K562 (cell line): ENCODE measurements around the gene COL25A1. TPM values are rescaled to one million over a fixed set of nuclear protein-coding genes. Genes with fewer than 3 reads are reported as not detected.

Experiments
- ESRRB ChIP-seq: fragments of 250-450 bp; sonication (Bioruptor Pico); IDR thresholded peaks from 2 replicates; pipeline ENCODE4 v1.5.0; 2020; ENCODE audit warnings: mild to moderate bottlenecking, moderate library complexity, borderline replicate concordance
- FIP1L1 ChIP-seq: fragments of 200-400 bp; formaldehyde crosslinking; IDR thresholded peaks from 2 replicates; pipeline ENCODE4 v1.6.1; 2018; ENCODE audit warnings: mild to moderate bottlenecking, low read depth, low read length; ENCODE audit not compliant: poor library complexity, severe bottlenecking
- FOXA3 ChIP-seq, 2 experiments: fragments of 450-650 bp in 1 of 2; sonication (generic) in 1 of 2; formaldehyde crosslinking; IDR thresholded peaks in 1 of 2; conservative IDR thresholded peaks in 1 of 2; 2 replicates each; pipeline versions ENCODE4 v1.4.0 to v1.8.0; 2020 to 2022; ENCODE audit warnings: mild to moderate bottlenecking in 2 of 2, missing genetic modification reagents in 1 of 2
- FOXP4 ChIP-seq: sonication (generic); formaldehyde crosslinking; IDR thresholded peaks from 2 replicates; pipeline ENCODE4 v1.8.0; 2022; ENCODE audit warnings: mild to moderate bottlenecking, missing genetic modification reagents, borderline replicate concordance
- GATAD2A ChIP-seq: fragments of 450-650 bp; IDR thresholded peaks from 2 replicates; pipeline ENCODE4 v1.6.1; 2017
- HLTF ChIP-seq: fragments of 450-650 bp; IDR thresholded peaks from 2 replicates; pipeline ENCODE4 v1.6.1; 2016
- IFI16 ChIP-seq: fragments of 250-450 bp; sonication (Bioruptor Pico); IDR thresholded peaks from 2 replicates; pipeline ENCODE4 v2.1.2; 2022; ENCODE audit warnings: mild to moderate bottlenecking, inconsistent platforms
- MYBL2 ChIP-seq, 2 experiments: fragments of 450-650 bp in 1 of 2; sonication (generic) in 1 of 2; formaldehyde crosslinking in 1 of 2; IDR thresholded peaks; 2 replicates each; pipeline versions ENCODE4 v1.6.1 to v1.8.1; 2017 to 2022; ENCODE audit warnings: borderline replicate concordance in 1 of 2, inconsistent platforms in 1 of 2, low read depth in 1 of 2, mild to moderate bottlenecking in 1 of 2, missing genetic modification reagents in 1 of 2, moderate library complexity in 1 of 2
- NFE2 ChIP-seq: IDR thresholded peaks from 2 replicates; pipeline ENCODE4 v1.6.1; 2014; ENCODE audit warnings: antibody characterized with exemption, low read depth
- NR0B1 ChIP-seq: fragments of 450-650 bp; IDR thresholded peaks from one replicate; pipeline ENCODE4 v1.6.1; 2018; ENCODE audit warnings: mild to moderate bottlenecking, moderate library complexity; ENCODE audit not compliant: partially characterized antibody
- SAP30 ChIP-seq: fragments of 200-600 bp; sonication (generic); IDR thresholded peaks from 2 replicates; pipeline ENCODE4 v1.6.1; 2012; ENCODE audit warnings: borderline replicate concordance, low read depth, mild to moderate bottlenecking, moderate library complexity, low read length, control low read depth, inconsistent platforms; ENCODE audit not compliant: insufficient read depth, poor library complexity, severe bottlenecking
- SIX5 ChIP-seq, 2 experiments: IDR thresholded peaks; 2 replicates each; pipeline ENCODE4 v1.6.1; 2011; ENCODE audit warnings: low read length in 2 of 2, borderline replicate concordance in 1 of 2, low read depth in 1 of 2, mild to moderate bottlenecking in 1 of 2, moderate library complexity in 1 of 2; ENCODE audit not compliant: insufficient read depth in 1 of 2
- TEAD4 ChIP-seq, 2 experiments: sonication (generic) in 1 of 2; formaldehyde crosslinking in 1 of 2; IDR thresholded peaks; 2 replicates each; pipeline versions ENCODE4 v1.6.1 to v1.8.0; 2012 to 2022; ENCODE audit warnings: borderline replicate concordance in 1 of 2, inconsistent platforms in 1 of 2, low read length in 1 of 2, mild to moderate bottlenecking in 1 of 2, missing genetic modification reagents in 1 of 2
- TFAP4 ChIP-seq: sonication (generic); formaldehyde crosslinking; IDR thresholded peaks from 2 replicates; pipeline ENCODE4 v1.8.0; 2022; ENCODE audit warnings: missing genetic modification reagents, mild to moderate bottlenecking, moderate library complexity, borderline replicate concordance
- TFE3 ChIP-seq: fragments of 450-650 bp; formaldehyde crosslinking; IDR thresholded peaks from 2 replicates; pipeline ENCODE4 v1.4.0; 2020; ENCODE audit warnings: mild to moderate bottlenecking, mixed read lengths
- ZFP36 ChIP-seq: fragments of 150-350 bp; IDR thresholded peaks from 2 replicates; pipeline ENCODE4 v1.6.1; 2018; ENCODE audit warnings: low read length, low read depth; ENCODE audit not compliant: partially characterized antibody
- ZNF124 ChIP-seq: sonication (generic); formaldehyde crosslinking; IDR thresholded peaks from 2 replicates; pipeline ENCODE4 v1.8.1; 2022; ENCODE audit warnings: missing genetic modification reagents
- ZNF239 ChIP-seq: fragments of 250-450 bp; sonication (Bioruptor Pico); IDR thresholded peaks from 2 replicates; pipeline ENCODE4 v1.4.0; 2020; ENCODE audit warnings: mild to moderate bottlenecking
- ZNF449 ChIP-seq: fragments of 250-450 bp; sonication (Bioruptor Pico); IDR thresholded peaks from 2 replicates; pipeline ENCODE4 v1.8.0; 2022; ENCODE audit warnings: moderate library complexity, mild to moderate bottlenecking, inconsistent platforms
- polyA plus RNA-seq, 8 experiments: library from polyadenylated mRNA; depleted of rRNA in 4 of 8; stranded (reverse) in 5 of 8; unstranded in 3 of 8; fragments of >200 nt; fragmentation: Nextera tagmentation in 2 of 8; fragmentation: Illumina TruSeq in 1 of 8; extraction: Ambion mirVana in 2 of 8; extraction: Trizol in 1 of 8; gene quantifications; 2 replicates each; pipeline versions ENCODE4 v1.2.1 to v1.2.3, GENCODE V29; 2011 to 2014; ENCODE audit warnings: inconsistent platforms in 1 of 8, missing spikeins in 1 of 8
- total RNA-seq, 7 experiments: library from RNA; depleted of rRNA in 6 of 7; stranded (reverse); fragments of >200 nt in 6 of 7; fragmentation: Illumina TruSeq in 2 of 7; extraction: Trizol in 2 of 7; gene quantifications; 2 replicates each; pipeline versions ENCODE4 v1.2.1 to v1.2.3, GENCODE V29; 2011 to 2021; ENCODE audit warnings: low replicate concordance in 1 of 7

The COL25A1 gene
- total and polyA plus RNA-seq, 9 of the 15 experiments (the other 6 are each of a cell fraction or from before 2014, with no cell fraction given), result 0.03 to 0.62 (median 0.27) TPM

- no peak for TF ChIP-seq ZNF449 (CRISPR knock-in tag)
- TF ChIP-seq ZNF124 (CRISPR knock-in tag), result no peak
- no peak for TF ChIP-seq FIP1L1
- no peak for TF ChIP-seq NR0B1
- TF ChIP-seq TFE3 (CRISPR knock-in tag), result no peak
- no peak for TF ChIP-seq SIX5 (IDR thresholded peaks at IDR 0.05; ENCODE audit: borderline replicate concordance in 1 of 2, insufficient read depth in 1 of 2, low read depth in 1 of 2, low read length in 2 of 2)
- no peak for TF ChIP-seq SAP30
- TF ChIP-seq ZFP36, result no peak
- no peak for TF ChIP-seq FOXP4 (CRISPR knock-in tag)
- TF ChIP-seq ZNF239 (CRISPR knock-in tag), result no peak
- TF ChIP-seq GATAD2A, result peak; percentile 73; the same call in 1 of the 2 replicates
- TF ChIP-seq FOXA3 (CRISPR knock-in tag; conservative IDR thresholded peaks at IDR 0.05 in 1 of 2, IDR thresholded peaks at IDR 0.05 in 1 of 2), result no peak
- TF ChIP-seq NFE2, result peak; percentile 35; the same call in 1 of the 2 replicates
- TF ChIP-seq IFI16 (CRISPR knock-in tag), result no peak
- peak; percentile 95 for TF ChIP-seq TEAD4 (IDR thresholded peaks at IDR 0.05; ENCODE audit: low read length)
- TF ChIP-seq TEAD4 (CRISPR knock-in tag; IDR thresholded peaks at IDR 0.05; ENCODE audit: borderline replicate concordance), result no peak
- no peak for TF ChIP-seq HLTF
- no peak for TF ChIP-seq ESRRB (CRISPR knock-in tag)
- TF ChIP-seq TFAP4 (CRISPR knock-in tag), result no peak
- no peak for TF ChIP-seq MYBL2 (IDR thresholded peaks at IDR 0.05; ENCODE audit: low read depth)
- TF ChIP-seq MYBL2 (CRISPR knock-in tag; IDR thresholded peaks at IDR 0.05; ENCODE audit: borderline replicate concordance), result no peak
Measured at GRCh38 chr4:109027016-109027500, 275.4 kb downstream of the COL25A1 start (continued).
